PFSK-1 (cell line): ENCODE data around the gene DDX10.
A peak's percentile ranks its signal among the peaks of the same experiment; 100 is the strongest.

Experiments used
- FOXP2 ChIP-seq: optimal IDR thresholded peaks from 2 replicates; pipeline ENCODE3; 2011; ENCODE audit warnings: borderline replicate concordance, control low read depth, inconsistent platforms; ENCODE audit not compliant: insufficient read depth; ENCODE audit errors: extremely low read length, extremely low read depth
- POLR2AphosphoS5 ChIP-seq: IDR thresholded peaks from 2 replicates; pipeline ENCODE4 v1.6.1; 2012; ENCODE audit warnings: low read depth, mild to moderate bottlenecking, control low read depth, low read length, moderate library complexity
- SIN3A ChIP-seq: IDR thresholded peaks from 2 replicates; pipeline ENCODE4 v1.6.1; 2012; ENCODE audit warnings: mild to moderate bottlenecking, low read length, moderate library complexity, borderline replicate concordance; ENCODE audit not compliant: insufficient read depth
- TAF1 ChIP-seq: IDR thresholded peaks from 2 replicates; pipeline ENCODE4 v1.6.1; 2012; ENCODE audit warnings: low read length, control low read depth, borderline replicate concordance; ENCODE audit not compliant: insufficient read depth
- TF ChIP-seq, protein P1 (sequence below), 2 experiments: IDR thresholded peaks; 2 replicates each; pipeline versions ENCODE4 v1.6.1 to v1.8.0; 2011 to 2012; ENCODE audit warnings: low read depth in 2 of 2, low read length in 2 of 2, control low read depth in 1 of 2, inconsistent platforms in 1 of 2, mild to moderate bottlenecking in 1 of 2, moderate library complexity in 1 of 2; ENCODE audit not compliant: insufficient read depth in 1 of 2

The DDX10 gene

DNA sequence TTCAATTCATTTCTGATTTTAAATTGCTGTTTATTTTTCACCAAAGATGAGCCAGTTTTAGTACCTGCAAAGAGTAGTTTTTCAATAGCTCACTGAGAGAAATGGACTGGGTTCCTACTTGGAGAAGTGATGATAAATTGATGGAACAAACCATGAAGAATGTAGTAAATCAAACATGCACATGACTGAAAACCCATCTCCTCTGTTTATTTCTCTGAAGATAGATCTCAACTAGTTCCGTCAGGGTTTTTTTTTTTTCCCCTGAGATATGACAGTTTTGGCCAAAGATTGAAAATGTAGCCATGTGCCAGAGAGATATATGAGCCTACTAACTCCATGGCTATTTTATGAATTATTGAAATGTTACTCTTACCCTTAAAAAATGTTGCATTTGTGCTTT lies 239.6 kb downstream of the DDX10 start:
- TF ChIP-seq SIN3A (no peak), TAF1 (no peak), POLR2AphosphoS5 (no peak), FOXP2 (no peak)
- TF ChIP-seq, protein P1, sequence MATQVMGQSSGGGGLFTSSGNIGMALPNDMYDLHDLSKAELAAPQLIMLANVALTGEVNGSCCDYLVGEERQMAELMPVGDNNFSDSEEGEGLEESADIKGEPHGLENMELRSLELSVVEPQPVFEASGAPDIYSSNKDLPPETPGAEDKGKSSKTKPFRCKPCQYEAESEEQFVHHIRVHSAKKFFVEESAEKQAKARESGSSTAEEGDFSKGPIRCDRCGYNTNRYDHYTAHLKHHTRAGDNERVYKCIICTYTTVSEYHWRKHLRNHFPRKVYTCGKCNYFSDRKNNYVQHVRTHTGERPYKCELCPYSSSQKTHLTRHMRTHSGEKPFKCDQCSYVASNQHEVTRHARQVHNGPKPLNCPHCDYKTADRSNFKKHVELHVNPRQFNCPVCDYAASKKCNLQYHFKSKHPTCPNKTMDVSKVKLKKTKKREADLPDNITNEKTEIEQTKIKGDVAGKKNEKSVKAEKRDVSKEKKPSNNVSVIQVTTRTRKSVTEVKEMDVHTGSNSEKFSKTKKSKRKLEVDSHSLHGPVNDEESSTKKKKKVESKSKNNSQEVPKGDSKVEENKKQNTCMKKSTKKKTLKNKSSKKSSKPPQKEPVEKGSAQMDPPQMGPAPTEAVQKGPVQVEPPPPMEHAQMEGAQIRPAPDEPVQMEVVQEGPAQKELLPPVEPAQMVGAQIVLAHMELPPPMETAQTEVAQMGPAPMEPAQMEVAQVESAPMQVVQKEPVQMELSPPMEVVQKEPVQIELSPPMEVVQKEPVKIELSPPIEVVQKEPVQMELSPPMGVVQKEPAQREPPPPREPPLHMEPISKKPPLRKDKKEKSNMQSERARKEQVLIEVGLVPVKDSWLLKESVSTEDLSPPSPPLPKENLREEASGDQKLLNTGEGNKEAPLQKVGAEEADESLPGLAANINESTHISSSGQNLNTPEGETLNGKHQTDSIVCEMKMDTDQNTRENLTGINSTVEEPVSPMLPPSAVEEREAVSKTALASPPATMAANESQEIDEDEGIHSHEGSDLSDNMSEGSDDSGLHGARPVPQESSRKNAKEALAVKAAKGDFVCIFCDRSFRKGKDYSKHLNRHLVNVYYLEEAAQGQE (IDR thresholded peaks at IDR 0.05; ENCODE audit: insufficient read depth in 1 of 2, low read depth in 2 of 2, low read length in 2 of 2): no peak

DNA sequence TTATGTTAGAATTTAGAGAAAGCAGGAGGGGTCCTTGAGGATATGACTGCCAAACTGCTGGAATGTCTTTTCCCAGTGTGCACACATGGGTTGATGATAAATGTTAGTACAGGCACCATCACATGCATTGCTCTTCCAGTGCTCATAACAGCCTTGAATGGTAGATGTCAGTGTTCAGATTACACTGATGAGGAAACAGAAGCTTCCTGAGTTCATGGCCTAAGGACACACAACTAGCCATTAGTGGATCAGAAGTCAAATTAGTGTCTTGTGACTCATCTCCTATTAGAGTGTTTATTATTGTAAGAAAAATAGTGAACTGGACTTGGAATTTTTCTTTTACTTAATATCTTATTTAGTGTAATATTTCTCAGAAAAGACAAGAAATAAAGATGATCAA lies 241.5 kb downstream of the DDX10 start:
- 0 out of 2 replicates have a peak, but pooled peaks have one; percentile 45 for TF ChIP-seq POLR2AphosphoS5
- peak; percentile 17 for TF ChIP-seq FOXP2
- TF ChIP-seq, protein P1 (IDR thresholded peaks at IDR 0.05; ENCODE audit: insufficient read depth in 1 of 2, low read depth in 2 of 2, low read length in 2 of 2): peak in 1 of 2 experiments; percentile 77; a peak in 2 of 4 replicates
- peak; percentile 30; the same call in 1 of the 2 replicates for TF ChIP-seq TAF1
- peak; percentile 75; the same call in 1 of the 2 replicates for TF ChIP-seq SIN3A

DNA sequence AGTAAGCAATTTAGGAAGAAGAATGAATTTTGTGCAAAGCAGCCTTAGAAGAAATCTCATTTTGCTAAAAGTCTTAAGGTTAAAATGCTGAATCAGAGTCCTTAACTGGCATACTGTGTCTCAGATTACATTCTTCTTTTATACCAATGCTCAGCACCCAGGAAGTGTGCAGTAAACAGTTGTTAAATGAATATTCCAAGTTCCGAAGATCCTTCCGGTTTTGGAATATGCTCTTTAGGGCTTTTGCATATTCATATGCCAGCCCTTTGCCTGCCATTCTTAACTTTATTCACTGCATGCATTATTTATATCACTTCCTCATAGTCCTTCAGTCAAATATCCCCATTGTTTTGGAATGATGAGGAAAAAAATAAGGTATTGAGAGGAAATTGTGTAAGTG lies 242.0 kb downstream of the DDX10 start:
- TF ChIP-seq SIN3A: no peak
- TF ChIP-seq TAF1: no peak
- no peak for TF ChIP-seq FOXP2
- no peak for TF ChIP-seq POLR2AphosphoS5
- TF ChIP-seq, protein P1 (IDR thresholded peaks at IDR 0.05; ENCODE audit: insufficient read depth in 1 of 2, low read depth in 2 of 2, low read length in 2 of 2): no peak

DNA sequence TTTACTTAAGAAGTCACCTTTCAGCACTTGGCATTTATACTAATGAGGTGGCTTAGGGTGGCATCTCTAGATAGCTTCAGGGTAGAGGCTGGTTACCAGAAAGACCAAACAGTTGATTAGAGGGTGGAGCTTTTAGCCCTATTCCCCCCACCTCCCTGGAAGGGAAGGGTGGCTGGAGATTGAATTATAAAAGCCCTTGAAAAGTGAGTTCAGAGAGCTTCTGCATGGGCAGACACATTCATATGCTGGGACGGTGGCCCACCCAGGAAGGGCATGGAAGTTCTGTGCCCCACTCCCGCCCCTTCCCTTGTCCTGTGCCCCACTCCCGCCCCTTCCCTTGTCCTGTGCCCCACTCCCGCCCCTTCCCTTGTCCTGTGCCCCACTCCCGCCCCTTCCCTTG lies 244.2 kb downstream of the DDX10 start:
- TF ChIP-seq, protein P1 (IDR thresholded peaks at IDR 0.05; ENCODE audit: insufficient read depth in 1 of 2, low read depth in 2 of 2, low read length in 2 of 2): no peak
- TF ChIP-seq SIN3A (no peak), FOXP2 (no peak), TAF1 (no peak), POLR2AphosphoS5 (no peak)

DNA sequence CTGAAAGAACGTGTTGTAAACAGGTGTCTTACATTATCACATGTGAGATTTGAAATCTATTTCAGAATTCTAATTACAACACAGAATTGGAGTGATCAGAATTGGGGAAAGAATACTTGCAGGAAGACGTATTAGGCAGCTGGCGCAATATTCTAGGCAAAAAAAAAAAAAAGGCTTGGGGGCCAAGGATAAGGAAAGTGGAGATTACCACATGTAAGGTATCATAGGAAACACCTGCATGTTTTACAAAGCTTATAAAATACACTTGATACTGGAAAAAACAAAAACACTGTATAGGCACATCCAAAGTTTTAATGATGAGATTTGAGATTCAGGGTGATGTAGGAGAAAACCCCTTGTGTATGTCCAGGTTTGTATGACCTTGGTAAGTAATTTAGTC lies 245.1 kb downstream of the DDX10 start:
- no peak for TF ChIP-seq POLR2AphosphoS5
- no peak for TF ChIP-seq SIN3A
- TF ChIP-seq, protein P1 (IDR thresholded peaks at IDR 0.05; ENCODE audit: insufficient read depth in 1 of 2, low read depth in 2 of 2, low read length in 2 of 2): no peak
- TF ChIP-seq FOXP2: no peak
- TF ChIP-seq TAF1: no peak
